Retinal pigment epithelial cell (primary cell): ENCODE data around the gene PTPN22.

Experiments used
- DNase-seq: peaks from one replicate; pipeline ENCODE4 v3.0.0-alpha.2; 2010; ENCODE audit warnings: low read depth
- H3K4me3 ChIP-seq: 2 replicates; pipeline ENCODE4 v1.5.1; 2011; ENCODE audit warnings: mild to moderate bottlenecking, low read length, control low read depth, moderate library complexity
- CTCF ChIP-seq: conservative IDR thresholded peaks from 2 replicates; pipeline ENCODE4 v1.5.1; 2011; ENCODE audit warnings: low read depth, low read length, control low read depth, inconsistent platforms

PTPN22 gene

DNA sequence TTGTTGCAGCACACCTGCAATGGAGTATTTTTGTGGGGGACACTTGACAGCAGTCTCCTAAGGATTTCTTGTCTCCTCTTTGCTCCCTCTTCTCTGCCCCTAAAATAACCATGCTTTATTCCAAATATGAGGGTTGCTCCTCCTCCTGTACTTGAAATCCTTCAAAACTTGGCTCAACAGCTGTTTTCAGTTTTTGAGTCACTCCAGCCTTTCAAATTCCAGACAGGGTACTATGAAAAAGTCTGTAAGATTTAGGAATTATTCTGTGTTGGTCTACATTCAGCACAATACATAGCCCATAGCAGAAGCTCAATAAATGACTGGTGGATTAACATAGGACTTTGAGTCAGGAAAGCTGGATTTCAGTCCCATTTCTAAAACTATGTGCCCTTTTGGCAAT, 27.6 kb upstream of the PTPN22 start:
- H3K4me3 ChIP-seq, result no peak overlapping the region
- DNase-seq, result no peak
- no peak for TF ChIP-seq CTCF

- DNase-seq, result no peak
- H3K4me3 ChIP-seq, result no peak overlapping the region
- no peak for TF ChIP-seq CTCF
Measured at GRCh38 chr1:113898241-113898814, 26.8 kb upstream of the PTPN22 start.

DNA sequence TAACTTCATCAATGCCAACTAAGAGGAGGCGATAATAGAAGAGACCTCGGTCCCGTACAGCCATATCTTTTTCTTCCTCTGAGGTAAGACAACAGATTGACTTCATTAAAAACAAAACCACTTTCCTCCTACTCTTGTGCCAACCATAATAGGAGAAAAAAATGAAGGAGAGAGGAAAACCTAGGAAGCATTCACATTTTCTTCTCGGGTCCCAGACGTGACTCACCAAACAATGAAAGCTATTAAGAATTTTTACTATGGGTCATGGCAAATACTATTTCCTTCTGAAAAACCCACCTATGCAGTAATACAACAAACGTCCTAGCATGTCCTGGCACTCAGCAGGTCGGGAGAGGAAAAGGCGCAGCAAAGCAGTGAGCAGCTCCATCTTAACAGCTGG, 24.4 kb upstream of the PTPN22 start:
- H3K4me3 ChIP-seq, result no peak overlapping the region
- no peak for DNase-seq
- no peak for TF ChIP-seq CTCF

DNA sequence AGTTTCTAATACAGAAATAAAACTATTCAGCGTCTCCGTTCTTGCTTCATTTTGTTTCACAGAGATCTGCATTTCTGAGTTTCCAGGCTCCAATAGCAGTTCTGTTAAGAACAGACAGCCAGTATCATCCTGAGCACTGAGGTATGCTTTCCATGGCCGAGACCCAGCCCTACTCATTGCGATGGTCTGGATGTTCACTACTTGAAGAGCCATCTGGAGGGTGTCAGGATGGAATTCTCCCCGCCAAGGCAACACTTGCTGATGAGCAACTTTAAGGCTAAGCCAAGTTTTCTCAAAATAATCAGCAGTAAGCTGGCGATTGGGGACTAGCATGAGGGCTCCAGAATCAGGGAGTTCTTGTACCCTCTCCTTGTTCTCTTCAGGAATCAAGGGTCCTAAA, 23.6 kb upstream of the PTPN22 start:
- TF ChIP-seq CTCF, result no peak
- H3K4me3 ChIP-seq, result no peak overlapping the region
- no peak for DNase-seq

- H3K4me3 ChIP-seq, result no peak overlapping the region
- no peak for DNase-seq
- no peak for TF ChIP-seq CTCF
Measured at GRCh38 chr1:113893267-113893666, 21.8 kb upstream of the PTPN22 start.

GRCh38 chr1:113891631-113892220, 20.2 kb upstream of the PTPN22 start:
- no peak overlapping the region for H3K4me3 ChIP-seq
- no peak for TF ChIP-seq CTCF
- DNase-seq, result no peak

DNA sequence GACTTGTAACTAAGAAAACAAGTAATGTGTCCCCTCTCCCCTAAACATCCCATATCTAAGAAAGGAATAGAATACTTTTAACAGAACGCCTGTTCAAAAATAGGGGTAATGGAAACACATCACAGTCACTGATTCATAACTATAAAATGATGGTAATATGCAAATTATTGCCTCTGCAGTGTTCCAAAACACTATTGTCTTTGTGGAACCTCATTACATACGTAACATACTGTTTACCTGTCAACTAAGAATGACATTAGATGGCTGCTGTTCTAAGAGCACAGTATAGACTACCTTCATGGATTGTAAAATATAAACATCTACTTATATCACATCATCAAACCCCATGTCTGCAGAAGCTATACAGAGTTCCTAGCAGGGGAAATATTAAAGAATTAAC, 19.3 kb upstream of the PTPN22 start:
- no peak overlapping the region for H3K4me3 ChIP-seq
- DNase-seq, result no peak
- no peak for TF ChIP-seq CTCF
